Liver (tissue), 9 donors: ENCODE results near the gene ACSM6. TPM values are rescaled to one million over a fixed set of nuclear protein-coding genes. Genes with fewer than 3 reads are reported as not detected.

Source experiments
- DNase-seq: peaks from one replicate; pipeline ENCODE4 v3.0.0-alpha.2; 2017; ENCODE audit warnings: low spot score
- H3K27ac ChIP-seq, 2 donors: one replicate each; pipeline ENCODE4 v1.7.0; 2013; ENCODE audit warnings: inconsistent platforms in 2 of 2, low read length in 2 of 2, control low read depth in 1 of 2, low read depth in 1 of 2, mild to moderate bottlenecking in 1 of 2
- H3K27me3 ChIP-seq, 4 donors: one replicate each; pipeline versions ENCODE4 v1.6.1 to v1.7.0; 2013; ENCODE audit warnings: low read length in 3 of 4, inconsistent platforms in 1 of 4, mild to moderate bottlenecking in 1 of 4, moderate library complexity in 1 of 4; ENCODE audit not compliant: control insufficient read depth in 4 of 4, insufficient read depth in 4 of 4
- H3K36me3 ChIP-seq, 4 donors: one replicate each; pipeline versions ENCODE4 v1.6.1 to v1.7.0; 2013; ENCODE audit warnings: low read length in 3 of 4, mild to moderate bottlenecking in 3 of 4, low read depth in 1 of 4, moderate library complexity in 1 of 4; ENCODE audit not compliant: control insufficient read depth in 4 of 4, insufficient read depth in 3 of 4
- H3K4me1 ChIP-seq, 4 donors: one replicate each; pipeline versions ENCODE4 v1.6.1 to v1.7.0; 2013; ENCODE audit warnings: low read length in 3 of 4, mild to moderate bottlenecking in 3 of 4, moderate library complexity in 1 of 4; ENCODE audit not compliant: control insufficient read depth in 4 of 4, insufficient read depth in 4 of 4
- H3K4me3 ChIP-seq, 3 donors: one replicate each; pipeline versions ENCODE4 v1.6.1 to v1.7.0; 2013; ENCODE audit warnings: low read length in 3 of 3, control low read depth in 1 of 3, low read depth in 1 of 3, mild to moderate bottlenecking in 1 of 3
- H3K9ac ChIP-seq, 2 donors: one replicate each; pipeline ENCODE4 v1.7.0; 2013; ENCODE audit warnings: low read length in 2 of 2, mild to moderate bottlenecking in 2 of 2, moderate library complexity in 2 of 2, control low read depth in 1 of 2, low read depth in 1 of 2
- H3K9me3 ChIP-seq, 4 donors: one replicate each; pipeline versions ENCODE4 v1.6.1 to v1.7.0; 2013; ENCODE audit warnings: low read length in 3 of 4; ENCODE audit not compliant: control insufficient read depth in 4 of 4
- EGR1 ChIP-seq, 2 donors: IDR thresholded peaks; 2 replicates each; pipeline ENCODE4 v1.6.1; 2016 to 2018; ENCODE audit warnings: antibody characterized with exemption in 2 of 2, low read depth in 2 of 2
- FOXA1 ChIP-seq: IDR thresholded peaks from 2 replicates; pipeline ENCODE4 v1.6.1; 2016; ENCODE audit warnings: antibody characterized with exemption
- FOXA2 ChIP-seq: IDR thresholded peaks from 2 replicates; pipeline ENCODE4 v1.6.1; 2016; ENCODE audit warnings: antibody characterized with exemption
- GABPA ChIP-seq, 2 donors: IDR thresholded peaks in 1 of 2; conservative IDR thresholded peaks in 1 of 2; 2 replicates each; pipeline ENCODE4 v1.6.1; 2016; ENCODE audit warnings: antibody characterized with exemption in 2 of 2, mild to moderate bottlenecking in 1 of 2, moderate library complexity in 1 of 2
- HNF4A ChIP-seq, 2 donors: conservative IDR thresholded peaks; 2 replicates each; pipeline ENCODE4 v1.6.1; 2016; ENCODE audit warnings: antibody characterized with exemption in 2 of 2, mild to moderate bottlenecking in 2 of 2
- HNF4G ChIP-seq: IDR thresholded peaks from 2 replicates; pipeline ENCODE4 v1.6.1; 2016; ENCODE audit warnings: antibody characterized with exemption
- JUND ChIP-seq, 2 donors: IDR thresholded peaks; 2 replicates each; pipeline ENCODE4 v1.6.1; 2016; ENCODE audit warnings: antibody characterized with exemption in 2 of 2
- NR2F2 ChIP-seq: IDR thresholded peaks from 2 replicates; pipeline ENCODE4 v1.6.1; 2016; ENCODE audit warnings: antibody characterized with exemption
- RAD21 ChIP-seq, 2 donors: IDR thresholded peaks; 2 replicates each; pipeline ENCODE4 v1.6.1; 2016; ENCODE audit warnings: antibody characterized with exemption in 2 of 2, mild to moderate bottlenecking in 2 of 2
- RXRA ChIP-seq, 2 donors: IDR thresholded peaks; 2 replicates each; pipeline ENCODE4 v1.6.1; 2017 to 2018; ENCODE audit warnings: antibody characterized with exemption in 2 of 2, mild to moderate bottlenecking in 1 of 2
- SP1 ChIP-seq: IDR thresholded peaks from 2 replicates; pipeline ENCODE4 v1.6.1; 2018; ENCODE audit warnings: antibody characterized with exemption, mild to moderate bottlenecking
- TAF1 ChIP-seq: conservative IDR thresholded peaks from 2 replicates; pipeline ENCODE4 v1.6.1; 2016; ENCODE audit warnings: antibody characterized with exemption, mild to moderate bottlenecking
- YY1 ChIP-seq: IDR thresholded peaks from 2 replicates; pipeline ENCODE4 v1.6.1; 2016; ENCODE audit warnings: antibody characterized with exemption, mild to moderate bottlenecking
- WGBS: extraction: QIAGEN DNeasy Blood & Tissue Kit; methylation state at CpG from one replicate; pipeline ENCODE4 v1.1.7; 2013; 5-methylcytosine and 5-hydroxymethylcytosine counted together
- polyA plus RNA-seq, 2 donors: library from polyadenylated mRNA; stranded (reverse) in 1 of 2; unstranded in 1 of 2; fragments of 200-250 nt in 1 of 2; fragments of >200 nt in 1 of 2; fragmentation: Nextera tagmentation in 1 of 2; extraction: Ambion mirVana in 1 of 2; gene quantifications; one replicate each; pipeline versions ENCODE4 v1.2.1 to v1.2.3, GENCODE V29; 2013 to 2015
- total RNA-seq, 2 donors: library from RNA; depleted of rRNA; stranded (reverse); fragments of >200 nt; gene quantifications; one replicate each; pipeline ENCODE4 v1.2.3, GENCODE V29; 2014
- TF ChIP-seq, protein P1 (sequence below): fragments of 150-350 bp; IDR thresholded peaks from 2 replicates; pipeline ENCODE4 v1.5.1; 2017; ENCODE audit warnings: improper control_type of control experiment, low read depth, low read length; ENCODE audit not compliant: missing input control
- TF ChIP-seq, protein P2 (sequence below): IDR thresholded peaks from 2 replicates; pipeline ENCODE4 v1.6.1; 2016; ENCODE audit warnings: antibody characterized with exemption
- TF ChIP-seq, protein P3 (sequence below): IDR thresholded peaks from 2 replicates; pipeline ENCODE4 v1.6.1; 2016; ENCODE audit warnings: antibody characterized with exemption
- TF ChIP-seq, protein P4 (sequence below): IDR thresholded peaks from 2 replicates; pipeline ENCODE4 v1.6.1; 2016; ENCODE audit warnings: antibody characterized with exemption
- TF ChIP-seq, protein P5 (sequence below): IDR thresholded peaks from 2 replicates; pipeline ENCODE4 v1.6.1; 2016; ENCODE audit warnings: antibody characterized with exemption, mild to moderate bottlenecking
- donor health status: healthy.
- donor health status: healthy.
- donor health status: healthy.
- donor health status: healthy.
- donor health status: healthy.

The ACSM6 gene
- total and polyA plus RNA-seq, 4 donors: not detected

DNA sequence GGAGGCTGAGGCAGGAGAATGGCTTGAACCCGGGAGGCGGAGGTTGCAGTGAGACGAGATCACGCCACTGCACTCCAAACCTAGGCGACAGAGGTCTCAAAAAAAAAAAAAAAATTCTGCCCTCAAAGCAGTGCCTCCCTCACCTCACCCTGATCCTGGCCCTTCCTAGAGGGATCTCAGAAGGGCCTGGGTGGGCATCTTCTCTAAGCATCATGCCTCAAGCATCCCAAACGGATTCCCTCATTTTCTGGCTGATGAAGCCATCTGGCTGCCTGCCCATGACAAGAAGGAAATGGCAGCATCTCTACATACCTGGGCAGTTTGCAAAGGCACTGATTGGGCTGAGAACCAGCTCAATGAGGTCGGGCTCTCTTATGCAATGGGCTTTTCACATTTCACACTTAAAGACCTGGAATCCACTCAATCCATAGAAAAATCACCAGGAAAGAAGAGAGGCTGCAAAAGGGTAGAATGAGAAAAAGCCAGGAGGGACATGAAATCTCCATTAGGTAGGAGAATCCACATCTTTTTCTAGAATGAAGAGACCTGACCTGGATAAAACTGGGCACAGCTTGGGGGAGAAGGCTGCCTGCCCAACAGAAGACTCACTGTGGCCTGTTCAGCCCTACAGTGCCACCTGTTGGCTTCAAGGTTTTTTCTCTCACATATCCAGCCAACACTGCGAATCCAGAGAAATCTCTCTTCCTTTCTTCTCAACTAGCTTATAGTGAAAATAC, 48.7 kb downstream of the ACSM6 start:
- peak; percentile 45 for DNase-seq
- peaks cover 0 to 3% (median 0%) of the 10 kb centered on the region in 4 donors for H3K4me1 ChIP-seq
- no peak overlapping the region for H3K27ac ChIP-seq
- H3K36me3 ChIP-seq: peaks cover 6 to 41% (median 34%) of the 10 kb centered on the region in 4 donors
- no peaks in the 10 kb centered on the region for H3K9me3 ChIP-seq
- WGBS: 81% methylated on average over 8 of the region's 8 CpGs
- no peak overlapping the region for H3K4me3 ChIP-seq
- TF ChIP-seq HNF4A (conservative IDR thresholded peaks at IDR 0.05) (no peak), RAD21 (IDR thresholded peaks at IDR 0.05) (peak; percentile 85 to 87)
- TF ChIP-seq, protein P1, sequence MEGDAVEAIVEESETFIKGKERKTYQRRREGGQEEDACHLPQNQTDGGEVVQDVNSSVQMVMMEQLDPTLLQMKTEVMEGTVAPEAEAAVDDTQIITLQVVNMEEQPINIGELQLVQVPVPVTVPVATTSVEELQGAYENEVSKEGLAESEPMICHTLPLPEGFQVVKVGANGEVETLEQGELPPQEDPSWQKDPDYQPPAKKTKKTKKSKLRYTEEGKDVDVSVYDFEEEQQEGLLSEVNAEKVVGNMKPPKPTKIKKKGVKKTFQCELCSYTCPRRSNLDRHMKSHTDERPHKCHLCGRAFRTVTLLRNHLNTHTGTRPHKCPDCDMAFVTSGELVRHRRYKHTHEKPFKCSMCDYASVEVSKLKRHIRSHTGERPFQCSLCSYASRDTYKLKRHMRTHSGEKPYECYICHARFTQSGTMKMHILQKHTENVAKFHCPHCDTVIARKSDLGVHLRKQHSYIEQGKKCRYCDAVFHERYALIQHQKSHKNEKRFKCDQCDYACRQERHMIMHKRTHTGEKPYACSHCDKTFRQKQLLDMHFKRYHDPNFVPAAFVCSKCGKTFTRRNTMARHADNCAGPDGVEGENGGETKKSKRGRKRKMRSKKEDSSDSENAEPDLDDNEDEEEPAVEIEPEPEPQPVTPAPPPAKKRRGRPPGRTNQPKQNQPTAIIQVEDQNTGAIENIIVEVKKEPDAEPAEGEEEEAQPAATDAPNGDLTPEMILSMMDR: peak; percentile 59
- no peaks in the 10 kb centered on the region for H3K27me3 ChIP-seq
- no peak overlapping the region for H3K9ac ChIP-seq

DNA sequence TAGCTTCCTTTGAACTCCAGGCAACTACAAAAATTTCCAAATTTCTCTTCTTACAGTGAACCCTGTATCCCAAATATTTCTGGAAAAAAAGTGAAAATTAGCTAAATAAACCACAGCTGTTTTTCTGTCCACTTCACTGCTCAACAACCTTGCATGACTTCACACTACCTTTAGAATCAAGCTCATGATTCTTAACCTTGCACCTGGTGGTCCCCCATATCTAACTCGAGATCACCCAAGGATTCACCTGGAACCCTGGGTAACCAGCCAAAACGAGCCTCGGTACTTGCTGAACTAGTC, 49.2 kb downstream of the ACSM6 start:
- H3K27ac ChIP-seq: no peak overlapping the region
- no peaks in the 10 kb centered on the region for H3K9me3 ChIP-seq
- H3K9ac ChIP-seq: no peak overlapping the region
- WGBS: 73% methylated on average over 3 of the region's 3 CpGs
- no peak overlapping the region for H3K4me3 ChIP-seq
- peaks cover 0 to 3% (median 0%) of the 10 kb centered on the region in 4 donors for H3K4me1 ChIP-seq
- no peaks in the 10 kb centered on the region for H3K27me3 ChIP-seq
- TF ChIP-seq HNF4G (no peak), SP1 (no peak), TAF1 (no peak), FOXA2 (no peak), JUND (IDR thresholded peaks at IDR 0.05) (no peak), HNF4A (conservative IDR thresholded peaks at IDR 0.05) (no peak), RXRA (IDR thresholded peaks at IDR 0.05) (no peak), NR2F2 (no peak), RAD21 (IDR thresholded peaks at IDR 0.05) (no peak), YY1 (no peak), EGR1 (IDR thresholded peaks at IDR 0.05; ENCODE audit: low read depth in 2 of 2) (no peak), FOXA1 (no peak), GABPA (IDR thresholded peaks at IDR 0.05 in 1 of 2, conservative IDR thresholded peaks at IDR 0.05 in 1 of 2) (no peak)
- TF ChIP-seq, protein P1: no peak
- TF ChIP-seq, protein P2, sequence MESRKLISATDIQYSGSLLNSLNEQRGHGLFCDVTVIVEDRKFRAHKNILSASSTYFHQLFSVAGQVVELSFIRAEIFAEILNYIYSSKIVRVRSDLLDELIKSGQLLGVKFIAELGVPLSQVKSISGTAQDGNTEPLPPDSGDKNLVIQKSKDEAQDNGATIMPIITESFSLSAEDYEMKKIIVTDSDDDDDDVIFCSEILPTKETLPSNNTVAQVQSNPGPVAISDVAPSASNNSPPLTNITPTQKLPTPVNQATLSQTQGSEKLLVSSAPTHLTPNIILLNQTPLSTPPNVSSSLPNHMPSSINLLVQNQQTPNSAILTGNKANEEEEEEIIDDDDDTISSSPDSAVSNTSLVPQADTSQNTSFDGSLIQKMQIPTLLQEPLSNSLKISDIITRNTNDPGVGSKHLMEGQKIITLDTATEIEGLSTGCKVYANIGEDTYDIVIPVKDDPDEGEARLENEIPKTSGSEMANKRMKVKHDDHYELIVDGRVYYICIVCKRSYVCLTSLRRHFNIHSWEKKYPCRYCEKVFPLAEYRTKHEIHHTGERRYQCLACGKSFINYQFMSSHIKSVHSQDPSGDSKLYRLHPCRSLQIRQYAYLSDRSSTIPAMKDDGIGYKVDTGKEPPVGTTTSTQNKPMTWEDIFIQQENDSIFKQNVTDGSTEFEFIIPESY: no peak
- TF ChIP-seq, protein P3, sequence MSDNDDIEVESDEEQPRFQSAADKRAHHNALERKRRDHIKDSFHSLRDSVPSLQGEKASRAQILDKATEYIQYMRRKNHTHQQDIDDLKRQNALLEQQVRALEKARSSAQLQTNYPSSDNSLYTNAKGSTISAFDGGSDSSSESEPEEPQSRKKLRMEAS: no peak
- TF ChIP-seq, protein P4, sequence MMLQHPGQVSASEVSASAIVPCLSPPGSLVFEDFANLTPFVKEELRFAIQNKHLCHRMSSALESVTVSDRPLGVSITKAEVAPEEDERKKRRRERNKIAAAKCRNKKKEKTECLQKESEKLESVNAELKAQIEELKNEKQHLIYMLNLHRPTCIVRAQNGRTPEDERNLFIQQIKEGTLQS: no peak
- TF ChIP-seq, protein P5, sequence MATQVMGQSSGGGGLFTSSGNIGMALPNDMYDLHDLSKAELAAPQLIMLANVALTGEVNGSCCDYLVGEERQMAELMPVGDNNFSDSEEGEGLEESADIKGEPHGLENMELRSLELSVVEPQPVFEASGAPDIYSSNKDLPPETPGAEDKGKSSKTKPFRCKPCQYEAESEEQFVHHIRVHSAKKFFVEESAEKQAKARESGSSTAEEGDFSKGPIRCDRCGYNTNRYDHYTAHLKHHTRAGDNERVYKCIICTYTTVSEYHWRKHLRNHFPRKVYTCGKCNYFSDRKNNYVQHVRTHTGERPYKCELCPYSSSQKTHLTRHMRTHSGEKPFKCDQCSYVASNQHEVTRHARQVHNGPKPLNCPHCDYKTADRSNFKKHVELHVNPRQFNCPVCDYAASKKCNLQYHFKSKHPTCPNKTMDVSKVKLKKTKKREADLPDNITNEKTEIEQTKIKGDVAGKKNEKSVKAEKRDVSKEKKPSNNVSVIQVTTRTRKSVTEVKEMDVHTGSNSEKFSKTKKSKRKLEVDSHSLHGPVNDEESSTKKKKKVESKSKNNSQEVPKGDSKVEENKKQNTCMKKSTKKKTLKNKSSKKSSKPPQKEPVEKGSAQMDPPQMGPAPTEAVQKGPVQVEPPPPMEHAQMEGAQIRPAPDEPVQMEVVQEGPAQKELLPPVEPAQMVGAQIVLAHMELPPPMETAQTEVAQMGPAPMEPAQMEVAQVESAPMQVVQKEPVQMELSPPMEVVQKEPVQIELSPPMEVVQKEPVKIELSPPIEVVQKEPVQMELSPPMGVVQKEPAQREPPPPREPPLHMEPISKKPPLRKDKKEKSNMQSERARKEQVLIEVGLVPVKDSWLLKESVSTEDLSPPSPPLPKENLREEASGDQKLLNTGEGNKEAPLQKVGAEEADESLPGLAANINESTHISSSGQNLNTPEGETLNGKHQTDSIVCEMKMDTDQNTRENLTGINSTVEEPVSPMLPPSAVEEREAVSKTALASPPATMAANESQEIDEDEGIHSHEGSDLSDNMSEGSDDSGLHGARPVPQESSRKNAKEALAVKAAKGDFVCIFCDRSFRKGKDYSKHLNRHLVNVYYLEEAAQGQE: no peak
- no peak for DNase-seq
- H3K36me3 ChIP-seq: peaks cover 3 to 36% (median 31%) of the 10 kb centered on the region in 4 donors
